Progenitor cell of endocrine pancreas (in vitro differentiated cells): ENCODE results near the gene GPR135. TPM values are rescaled to one million over a fixed set of nuclear protein-coding genes. Genes with fewer than 3 reads are reported as not detected.
A peak's percentile ranks its signal among the peaks of the same experiment; 100 is the strongest.

Source experiments
- DNase-seq: peaks from one replicate; pipeline ENCODE4 v3.0.0; 2021; ENCODE audit warnings: low spot score; ENCODE audit not compliant: unreplicated experiment
- H3K27ac Mint-ChIP-seq: 2 replicates; pipeline ENCODE4 v1.8.0; 2021; ENCODE audit warnings: mild to moderate bottlenecking, moderate library complexity, mixed read lengths
- H3K27me3 Mint-ChIP-seq: 2 replicates; pipeline ENCODE4 v1.8.0; 2021; ENCODE audit warnings: mixed read lengths
- H3K36me3 Mint-ChIP-seq: 2 replicates; pipeline ENCODE4 v1.8.0; 2022; ENCODE audit warnings: mixed read lengths; ENCODE audit not compliant: insufficient read depth
- H3K4me1 Mint-ChIP-seq: 2 replicates; pipeline ENCODE4 v1.8.0; 2021; ENCODE audit warnings: low read depth, mixed read lengths
- H3K4me3 Mint-ChIP-seq: 2 replicates; pipeline ENCODE4 v1.8.0; 2021; ENCODE audit warnings: low read depth, mild to moderate bottlenecking, moderate library complexity, mixed read lengths
- H3K9me3 Mint-ChIP-seq: 2 replicates; pipeline ENCODE4 v1.8.0; 2021; ENCODE audit warnings: low read depth, mixed read lengths
- CTCF ChIP-seq: fragments of 200-600 bp; sonication (generic); IDR thresholded peaks from one replicate; pipeline ENCODE4 v1.5.0; 2021; ENCODE audit warnings: antibody characterized with exemption, mild to moderate bottlenecking; ENCODE audit not compliant: unreplicated experiment
- total RNA-seq: library from RNA; stranded (reverse); gene quantifications from 2 replicates; pipeline ENCODE4 v1.2.1, GENCODE V29; 2021

Gene GPR135
- total RNA-seq, 1 donor from 2014 or later: 3.0 TPM

GRCh38 chr14:59507752-59508103 lies 42.5 kb upstream of the GPR135 start:
- H3K27ac Mint-ChIP-seq: no peak overlapping the region
- no peaks in the 10 kb centered on the region for H3K9me3 Mint-ChIP-seq
- DNase-seq: no peak
- H3K36me3 Mint-ChIP-seq: peaks cover 3% of the 10 kb centered on the region
- H3K27me3 Mint-ChIP-seq: peaks cover 3% of the 10 kb centered on the region
- no peak for TF ChIP-seq CTCF
- no peak overlapping the region for H3K4me3 Mint-ChIP-seq
- peaks cover 3% of the 10 kb centered on the region for H3K4me1 Mint-ChIP-seq

GRCh38 chr14:59507063-59507751 lies 42.0 kb upstream of the GPR135 start:
- peaks cover 6% of the 10 kb centered on the region for H3K36me3 Mint-ChIP-seq
- no peak overlapping the region for H3K27ac Mint-ChIP-seq
- peak; percentile 49 for DNase-seq
- H3K4me1 Mint-ChIP-seq: peaks cover 3% of the 10 kb centered on the region
- peaks cover 3% of the 10 kb centered on the region for H3K27me3 Mint-ChIP-seq
- peak; percentile 80 for TF ChIP-seq CTCF
- H3K9me3 Mint-ChIP-seq: no peaks in the 10 kb centered on the region
- H3K4me3 Mint-ChIP-seq: no peak overlapping the region

- DNase-seq: no peak
- H3K27ac Mint-ChIP-seq: no peak overlapping the region
- no peak for TF ChIP-seq CTCF
- no peaks in the 10 kb centered on the region for H3K27me3 Mint-ChIP-seq
- H3K36me3 Mint-ChIP-seq: peaks cover 6% of the 10 kb centered on the region
- H3K4me3 Mint-ChIP-seq: no peak overlapping the region
- no peaks in the 10 kb centered on the region for H3K9me3 Mint-ChIP-seq
- H3K4me1 Mint-ChIP-seq: peaks cover 9% of the 10 kb centered on the region
Observed at GRCh38 chr14:59503256-59503655, 38.1 kb upstream of the GPR135 start.

- Mint-ChIP-seq H3K9me3 (no peaks in the 10 kb centered on the region), H3K36me3 (peaks cover 12% of the 10 kb centered on the region), H3K27ac (no peak overlapping the region), H3K4me3 (no peak overlapping the region), H3K27me3 (no peaks in the 10 kb centered on the region), H3K4me1 (peaks cover 6% of the 10 kb centered on the region)
- no peak for TF ChIP-seq CTCF
- DNase-seq: no peak
Observed at GRCh38 chr14:59500732-59501131, 35.6 kb upstream of the GPR135 start.

- Mint-ChIP-seq H3K36me3 (peaks cover 43% of the 10 kb centered on the region), H3K4me3 (no peak overlapping the region), H3K9me3 (no peaks in the 10 kb centered on the region), H3K27ac (no peak overlapping the region), H3K4me1 (peaks cover 1% of the 10 kb centered on the region), H3K27me3 (no peaks in the 10 kb centered on the region)
- no peak for DNase-seq
- no peak for TF ChIP-seq CTCF
Observed at GRCh38 chr14:59492384-59492783, 27.2 kb upstream of the GPR135 start.
